ENCODE results near the gene PRDM15.

PRDM15 gene

DNA sequence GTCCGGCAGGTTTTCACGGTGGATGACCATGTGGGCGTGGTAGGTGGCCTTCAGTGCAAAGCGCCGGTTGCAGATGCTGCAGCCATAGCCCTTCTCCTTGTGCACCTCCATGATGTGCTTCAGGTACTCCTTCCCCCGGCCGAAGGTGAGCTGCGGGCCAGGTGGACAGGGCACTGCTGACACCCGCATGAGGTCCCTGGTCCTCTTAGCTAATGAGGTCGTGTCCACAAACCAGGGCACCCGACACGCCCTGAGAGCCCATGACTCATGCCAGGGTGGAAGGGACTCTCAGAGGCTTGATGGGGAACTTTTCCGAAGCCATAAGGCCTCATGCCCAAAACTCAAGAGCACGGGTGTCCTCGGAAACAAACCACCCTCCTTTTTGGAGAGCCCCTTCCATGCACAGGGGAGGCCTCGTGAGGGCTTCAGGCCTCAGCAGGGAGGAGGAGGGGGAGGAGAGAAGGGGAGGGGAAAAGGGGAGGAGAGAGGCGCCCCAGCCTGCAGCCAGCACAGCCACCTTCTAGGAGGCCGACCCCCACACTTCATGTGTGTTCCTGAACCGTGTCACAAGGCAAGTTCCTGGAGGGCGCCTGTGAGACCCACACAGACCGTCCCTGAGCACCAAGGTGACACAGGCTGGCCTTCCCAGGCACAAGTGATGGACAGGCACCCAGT is 57.9 kb downstream of the PRDM15 start:
- no peaks in the 10 kb centered on the region for H3K36me3 Mint-ChIP-seq
- H3K4me3 Mint-ChIP-seq, result no peak overlapping the region
- no peak overlapping the region for H3K27ac Mint-ChIP-seq
- H3K27me3 Mint-ChIP-seq, result no peaks in the 10 kb centered on the region
- H3K4me1 Mint-ChIP-seq, result peaks cover 9% of the 10 kb centered on the region
- H3K9me3 Mint-ChIP-seq, result no peaks in the 10 kb centered on the region

DNA sequence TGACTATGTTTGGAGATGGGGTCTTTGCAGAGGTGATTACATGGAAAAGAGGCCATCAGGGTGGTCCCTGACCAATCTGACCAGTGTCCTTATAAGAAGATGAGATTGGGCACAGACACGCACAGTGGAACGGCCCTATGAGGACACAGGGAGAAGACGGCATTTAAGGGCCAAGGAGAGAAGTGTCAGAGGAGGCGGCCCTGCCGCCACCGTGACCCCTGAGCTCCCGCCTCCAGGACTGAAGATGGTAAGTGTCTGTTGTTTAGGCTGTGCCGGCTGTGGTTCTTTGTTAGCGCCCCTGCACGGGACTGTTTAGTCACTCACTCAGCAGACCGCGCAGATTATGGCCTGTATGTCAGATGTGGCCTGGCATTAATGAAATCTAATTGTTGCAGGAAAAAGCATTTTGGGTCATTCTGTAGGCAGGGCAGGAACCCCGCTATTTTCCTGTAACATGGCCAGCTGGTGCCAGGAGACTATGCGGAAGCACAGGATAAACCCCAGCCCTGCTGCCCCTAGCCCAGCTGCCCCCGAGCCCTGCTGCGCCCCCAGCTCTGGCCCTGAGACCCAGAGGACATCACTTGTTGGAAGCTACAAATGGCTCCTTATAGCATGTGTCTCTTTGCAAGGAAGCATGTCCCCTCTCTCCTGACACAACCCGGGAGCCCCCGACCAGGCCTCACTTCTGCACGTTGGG is 58.6 kb downstream of the PRDM15 start:
- H3K36me3 Mint-ChIP-seq, result no peaks in the 10 kb centered on the region
- peaks cover 9% of the 10 kb centered on the region for H3K4me1 Mint-ChIP-seq
- H3K4me3 Mint-ChIP-seq, result no peak overlapping the region
- H3K9me3 Mint-ChIP-seq, result no peaks in the 10 kb centered on the region
- H3K27me3 Mint-ChIP-seq, result no peaks in the 10 kb centered on the region
- no peak overlapping the region for H3K27ac Mint-ChIP-seq

- Mint-ChIP-seq H3K4me1 (peaks cover 9% of the 10 kb centered on the region), H3K36me3 (no peaks in the 10 kb centered on the region), H3K27ac (no peak overlapping the region), H3K4me3 (no peak overlapping the region), H3K27me3 (no peaks in the 10 kb centered on the region), H3K9me3 (no peaks in the 10 kb centered on the region)
Measured at GRCh38 chr21:41819856-41820281, 59.3 kb downstream of the PRDM15 start.

DNA sequence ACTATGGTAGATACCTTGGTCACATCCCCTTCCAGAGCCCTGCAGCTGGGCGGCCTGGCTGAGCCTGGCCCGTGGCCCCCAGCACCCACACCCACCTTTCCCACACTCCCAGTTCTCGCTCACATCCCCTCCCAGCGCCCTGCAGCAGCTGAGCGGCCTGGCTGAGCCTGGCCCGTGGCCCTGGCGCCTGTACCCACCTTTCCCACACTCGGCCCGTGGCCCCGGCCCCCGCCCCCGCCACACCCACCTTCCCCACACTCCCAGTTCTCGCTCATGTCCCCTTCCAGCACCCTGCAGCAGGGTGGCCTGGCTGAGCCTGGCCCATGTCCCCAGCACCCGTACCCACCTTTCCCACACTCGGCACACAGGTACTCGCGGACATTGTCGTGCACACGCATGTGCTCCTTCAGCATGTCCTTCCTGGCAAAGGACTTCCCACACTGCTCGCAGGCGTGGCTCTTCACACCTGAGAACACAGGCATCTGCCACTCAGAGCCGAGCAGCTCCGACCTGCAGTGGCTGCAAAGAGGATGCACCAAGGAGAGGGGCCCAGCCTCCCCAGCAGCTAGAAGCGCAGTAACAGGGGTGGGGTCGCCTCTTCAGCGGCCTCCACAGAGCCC is 59.8 kb downstream of the PRDM15 start:
- H3K36me3 Mint-ChIP-seq, result peaks cover 2% of the 10 kb centered on the region
- H3K27me3 Mint-ChIP-seq, result no peaks in the 10 kb centered on the region
- no peak overlapping the region for H3K4me3 Mint-ChIP-seq
- peak overlapping the region; percentile 6 for H3K27ac Mint-ChIP-seq
- H3K9me3 Mint-ChIP-seq, result no peaks in the 10 kb centered on the region
- peaks cover 9% of the 10 kb centered on the region for H3K4me1 Mint-ChIP-seq

GRCh38 chr21:41817877-41818855 is 61.0 kb downstream of the PRDM15 start:
- no peak overlapping the region for H3K27ac Mint-ChIP-seq
- no peaks in the 10 kb centered on the region for H3K27me3 Mint-ChIP-seq
- no peak overlapping the region for H3K4me3 Mint-ChIP-seq
- H3K36me3 Mint-ChIP-seq, result peaks cover 2% of the 10 kb centered on the region
- H3K9me3 Mint-ChIP-seq, result no peaks in the 10 kb centered on the region
- peaks cover 9% of the 10 kb centered on the region for H3K4me1 Mint-ChIP-seq

GRCh38 chr21:41817228-41817627 is 61.9 kb downstream of the PRDM15 start:
- Mint-ChIP-seq H3K4me1 (peaks cover 9% of the 10 kb centered on the region), H3K36me3 (peaks cover 2% of the 10 kb centered on the region), H3K27me3 (no peaks in the 10 kb centered on the region), H3K4me3 (no peak overlapping the region), H3K27ac (no peak overlapping the region), H3K9me3 (no peaks in the 10 kb centered on the region)

DNA sequence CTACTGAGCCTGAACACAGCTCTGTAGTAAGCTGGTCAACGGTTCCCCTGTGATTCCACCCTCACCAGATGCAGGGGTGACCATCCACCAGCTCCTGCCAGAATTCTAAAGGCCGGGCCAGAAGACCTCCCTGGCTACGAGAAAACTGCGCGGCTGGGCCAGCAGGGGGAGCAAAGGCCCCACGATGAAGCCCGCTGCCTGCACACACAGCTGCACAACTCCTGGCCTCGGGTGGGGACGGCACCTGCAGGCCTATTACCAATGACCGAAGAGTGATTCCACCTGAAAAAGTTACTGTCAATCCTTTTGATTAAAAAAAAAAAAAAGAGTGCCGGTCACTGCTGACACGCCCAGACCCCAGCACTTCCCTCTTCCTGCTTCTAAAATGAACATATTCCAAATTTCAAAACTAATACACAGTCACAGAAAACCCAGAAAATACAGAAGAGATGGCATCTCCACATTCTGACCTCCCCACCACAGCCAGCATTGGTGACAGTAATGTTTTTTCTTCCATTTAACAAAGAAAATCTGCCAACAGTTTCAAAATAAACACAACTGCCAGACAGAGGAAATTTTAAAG is 62.5 kb downstream of the PRDM15 start:
- Mint-ChIP-seq H3K36me3 (peaks cover 2% of the 10 kb centered on the region), H3K27ac (no peak overlapping the region), H3K4me3 (no peak overlapping the region)

DNA sequence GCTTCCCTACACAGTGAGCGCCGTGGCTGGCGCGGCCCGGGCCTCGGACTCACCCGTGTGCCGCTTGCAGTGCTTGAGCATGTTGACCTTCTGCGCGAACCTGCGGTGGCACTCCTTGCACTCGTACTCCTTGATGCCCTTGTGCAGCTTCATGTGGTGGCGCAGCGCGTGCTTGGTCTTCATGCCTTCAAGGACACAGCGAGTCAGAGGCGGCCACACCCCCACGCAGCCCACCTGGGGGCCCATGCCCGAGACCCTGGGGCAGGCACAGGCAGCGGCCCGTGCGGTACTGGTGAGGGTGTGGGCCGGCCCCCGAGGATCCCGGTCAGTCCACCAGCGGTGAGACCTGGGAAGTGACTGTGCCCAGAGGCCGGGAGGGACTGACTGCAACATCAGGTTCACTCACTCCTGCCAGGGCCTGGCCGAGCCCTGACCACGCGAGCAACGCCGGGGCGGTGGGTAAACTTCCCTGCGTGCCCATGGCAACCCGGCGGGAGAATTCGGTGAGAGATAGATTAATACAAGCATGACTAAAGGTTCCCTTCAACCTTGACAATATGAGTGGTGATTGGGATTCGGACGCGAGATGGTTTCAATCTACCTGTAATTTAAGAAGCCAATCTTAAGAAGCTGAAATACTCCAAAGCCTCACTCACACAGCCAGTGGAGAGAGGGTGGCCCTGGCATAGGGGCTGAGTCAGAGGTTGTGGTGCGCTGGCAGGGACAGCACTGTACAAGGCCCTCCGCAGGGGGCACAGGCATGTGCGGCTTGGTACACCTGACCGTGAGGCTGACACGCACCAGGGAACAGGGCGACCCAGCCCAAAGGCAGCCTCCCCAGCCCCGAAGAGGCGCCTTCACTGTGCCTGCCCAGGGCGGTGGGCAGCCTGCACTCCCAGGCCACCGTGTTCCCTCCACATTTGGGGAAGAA is 63.2 kb downstream of the PRDM15 start:
- H3K36me3 Mint-ChIP-seq, result peaks cover 2% of the 10 kb centered on the region
- H3K27me3 Mint-ChIP-seq, result no peaks in the 10 kb centered on the region
- no peaks in the 10 kb centered on the region for H3K9me3 Mint-ChIP-seq
- H3K27ac Mint-ChIP-seq, result no peak overlapping the region
- no peak overlapping the region for H3K4me3 Mint-ChIP-seq
- peaks cover 9% of the 10 kb centered on the region for H3K4me1 Mint-ChIP-seq

More for the DNA sequence above, 62.5 kb downstream of the PRDM15 start:
- Mint-ChIP-seq H3K27me3 (no peaks in the 10 kb centered on the region), H3K9me3 (no peaks in the 10 kb centered on the region), H3K4me1 (peaks cover 9% of the 10 kb centered on the region)

- H3K27me3 Mint-ChIP-seq, result no peaks in the 10 kb centered on the region
- H3K27ac Mint-ChIP-seq, result no peak overlapping the region
- no peaks in the 10 kb centered on the region for H3K9me3 Mint-ChIP-seq
- H3K4me3 Mint-ChIP-seq, result no peak overlapping the region
- peaks cover 4% of the 10 kb centered on the region for H3K36me3 Mint-ChIP-seq
- H3K4me1 Mint-ChIP-seq, result peaks cover 9% of the 10 kb centered on the region
Measured at GRCh38 chr21:41813226-41813625, 65.9 kb downstream of the PRDM15 start.

DNA sequence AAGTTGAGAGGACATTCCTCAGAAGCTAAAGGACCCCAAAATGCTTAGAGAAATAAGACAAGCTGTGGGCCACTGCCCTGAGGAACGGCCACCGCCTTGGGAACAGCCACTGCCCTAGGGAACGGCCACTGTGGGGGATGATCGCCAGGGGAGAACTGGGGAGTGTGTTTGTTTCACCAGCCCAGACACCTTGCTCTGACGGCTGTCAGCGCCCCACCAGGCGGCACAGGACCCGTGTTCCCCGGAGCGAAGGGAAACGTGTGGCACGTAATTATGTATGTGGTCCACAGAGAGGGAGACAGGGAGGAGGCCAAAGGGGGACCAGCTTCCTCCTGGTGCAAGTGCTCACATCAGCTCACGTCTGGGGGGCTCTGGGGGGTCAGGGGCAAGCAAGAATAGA is 66.5 kb downstream of the PRDM15 start:
- no peaks in the 10 kb centered on the region for H3K27me3 Mint-ChIP-seq
- H3K36me3 Mint-ChIP-seq, result peaks cover 4% of the 10 kb centered on the region
- H3K27ac Mint-ChIP-seq, result no peak overlapping the region
- H3K4me1 Mint-ChIP-seq, result peaks cover 9% of the 10 kb centered on the region
- no peak overlapping the region for H3K4me3 Mint-ChIP-seq
- H3K9me3 Mint-ChIP-seq, result no peaks in the 10 kb centered on the region

DNA sequence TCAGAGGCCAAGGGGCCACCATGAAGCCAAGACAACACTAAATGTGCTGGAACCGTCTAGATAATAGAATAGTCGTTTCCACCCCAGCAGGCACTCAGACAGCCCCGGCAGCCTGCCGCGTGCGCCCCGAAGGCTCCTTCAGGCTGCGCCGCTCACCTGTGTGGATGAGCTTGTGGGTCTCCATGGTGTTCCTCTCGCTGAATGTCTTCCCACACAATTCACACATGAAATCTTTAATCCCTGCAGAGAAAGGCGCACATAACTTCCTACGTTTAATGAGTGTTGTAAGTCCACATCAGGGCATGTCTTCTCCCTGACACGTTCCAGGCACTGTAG is 68.6 kb downstream of the PRDM15 start:
- Mint-ChIP-seq H3K4me3 (no peak overlapping the region), H3K27ac (no peak overlapping the region), H3K36me3 (peaks cover 6% of the 10 kb centered on the region), H3K27me3 (no peaks in the 10 kb centered on the region), H3K4me1 (no peaks in the 10 kb centered on the region), H3K9me3 (no peaks in the 10 kb centered on the region)

GRCh38 chr21:41809891-41810596 is 69.1 kb downstream of the PRDM15 start:
- Mint-ChIP-seq H3K27me3 (no peaks in the 10 kb centered on the region), H3K4me3 (no peak overlapping the region), H3K4me1 (no peaks in the 10 kb centered on the region), H3K36me3 (peaks cover 6% of the 10 kb centered on the region), H3K27ac (no peak overlapping the region), H3K9me3 (no peaks in the 10 kb centered on the region)

DNA sequence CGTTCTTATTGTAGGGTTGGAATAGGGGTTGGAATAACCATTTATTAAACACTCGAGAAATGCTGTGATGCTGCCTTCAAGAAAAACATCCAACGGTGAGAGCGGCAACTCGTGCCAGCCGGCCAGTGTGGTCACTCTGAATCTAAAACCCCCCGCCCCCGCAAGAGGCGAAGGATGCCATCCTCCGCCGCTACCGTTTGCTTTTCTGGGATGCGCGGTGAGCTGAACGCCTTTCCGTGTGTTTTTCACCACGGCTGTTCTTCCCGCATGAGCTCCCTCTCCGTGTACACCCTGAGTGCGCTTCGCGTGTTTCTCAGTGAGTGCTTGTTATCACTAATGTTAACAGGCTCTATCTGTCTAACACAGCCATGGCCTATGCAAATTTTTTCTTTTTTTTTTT is 70.3 kb downstream of the PRDM15 start:
- Mint-ChIP-seq H3K4me1 (no peaks in the 10 kb centered on the region), H3K4me3 (no peak overlapping the region), H3K9me3 (no peaks in the 10 kb centered on the region), H3K36me3 (peaks cover 6% of the 10 kb centered on the region), H3K27ac (no peak overlapping the region), H3K27me3 (no peaks in the 10 kb centered on the region)

DNA sequence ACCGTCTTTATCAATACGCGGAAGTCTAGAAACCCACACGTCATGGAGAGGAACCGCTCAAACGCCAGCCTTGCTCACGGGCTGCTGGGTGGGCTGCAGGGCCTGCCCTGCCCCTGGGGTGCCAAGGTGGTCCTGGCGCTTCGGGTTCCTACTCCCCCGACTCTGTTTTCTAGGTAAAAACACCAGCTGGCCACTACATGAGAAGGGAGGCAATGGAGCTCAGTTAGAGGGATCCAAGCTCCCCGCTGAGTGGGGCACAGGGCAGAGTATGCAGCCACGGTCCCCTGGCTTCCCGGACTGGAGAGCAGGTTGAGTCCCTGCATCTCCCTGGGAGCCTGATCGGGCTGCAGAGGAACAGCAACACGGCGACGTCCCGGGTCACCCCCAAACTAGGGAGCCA is 71.0 kb downstream of the PRDM15 start:
- Mint-ChIP-seq H3K27ac (no peak overlapping the region), H3K27me3 (no peaks in the 10 kb centered on the region), H3K36me3 (peaks cover 6% of the 10 kb centered on the region), H3K4me3 (no peak overlapping the region), H3K9me3 (no peaks in the 10 kb centered on the region), H3K4me1 (no peaks in the 10 kb centered on the region)
